OCI-LY3 (cell line): ENCODE data around the gene TMC7.

ENCODE experiments used
- CTCF ChIP-seq: fragments of 200-600, 300-600 bp; sonication (generic); IDR thresholded peaks from 2 replicates; pipeline ENCODE4 v1.5.1; 2014; ENCODE audit warnings: antibody characterized with exemption, low read length, low read depth
- EZH2phosphoT487 ChIP-seq: fragments of 200-600 bp; shearing (Covaris generic); IDR thresholded peaks from 2 replicates; pipeline ENCODE4 v1.6.1; 2018; ENCODE audit warnings: antibody characterized with exemption, mixed run types, low read depth

GRCh38 chr16:19088341-19088916 lies 104.7 kb downstream of the TMC7 start:
- TF ChIP-seq CTCF (no peak), EZH2phosphoT487 (no peak)
